Hepatocyte (in vitro differentiated cells): ENCODE measurements around the gene MAS1L.

Experiments used
- EZH2 ChIP-seq: fragments of 200-600 bp; sonication (generic); IDR thresholded peaks from 2 replicates; pipeline ENCODE4 v1.6.1; 2016; ENCODE audit warnings: antibody characterized with exemption, mild to moderate bottlenecking, borderline replicate concordance
- EZH2phosphoT487 ChIP-seq: fragments of 200-600 bp; sonication (generic); IDR thresholded peaks from one replicate; pipeline ENCODE4 v1.6.1; 2018; ENCODE audit warnings: antibody characterized with exemption, mild to moderate bottlenecking, low read depth, moderate library complexity; ENCODE audit not compliant: unreplicated experiment, severe bottlenecking
- TF ChIP-seq, protein P1 (sequence below): fragments of 200-600 bp; sonication (generic); IDR thresholded peaks from 2 replicates; pipeline ENCODE4 v1.5.1; 2016; ENCODE audit warnings: antibody characterized with exemption, mild to moderate bottlenecking; ENCODE audit not compliant: poor library complexity

DNA sequence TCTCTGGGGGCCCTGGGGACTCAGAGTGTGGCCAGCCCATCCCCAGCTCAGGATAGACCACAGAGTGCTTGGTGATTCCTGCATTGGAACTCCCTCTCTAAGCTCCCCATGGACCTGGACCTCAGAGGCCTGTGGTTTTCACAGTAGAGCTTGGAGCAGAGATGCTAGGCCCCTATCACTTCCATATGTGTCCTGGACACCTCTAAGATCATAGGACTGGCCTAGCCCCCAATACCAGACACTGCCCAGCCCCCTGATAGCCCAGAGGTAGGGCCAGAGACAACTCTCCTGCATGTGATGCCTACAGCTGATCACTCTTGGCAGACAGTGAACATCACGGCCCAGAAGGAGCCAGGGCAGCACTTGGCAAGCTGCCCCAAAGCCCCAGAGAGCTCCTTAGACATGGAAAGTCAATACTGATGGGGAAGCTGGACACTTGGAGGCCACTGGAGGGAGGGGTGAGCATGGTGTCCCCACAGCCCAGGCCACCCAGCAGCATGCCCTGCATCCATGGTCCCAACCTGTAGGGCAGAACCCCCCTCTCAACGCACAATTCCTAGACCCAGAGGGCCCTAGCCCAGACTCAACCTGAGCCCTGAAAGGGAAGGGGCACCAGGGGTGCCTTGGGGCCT lies 44.7 kb upstream of the MAS1L start:
- TF ChIP-seq, protein P1, sequence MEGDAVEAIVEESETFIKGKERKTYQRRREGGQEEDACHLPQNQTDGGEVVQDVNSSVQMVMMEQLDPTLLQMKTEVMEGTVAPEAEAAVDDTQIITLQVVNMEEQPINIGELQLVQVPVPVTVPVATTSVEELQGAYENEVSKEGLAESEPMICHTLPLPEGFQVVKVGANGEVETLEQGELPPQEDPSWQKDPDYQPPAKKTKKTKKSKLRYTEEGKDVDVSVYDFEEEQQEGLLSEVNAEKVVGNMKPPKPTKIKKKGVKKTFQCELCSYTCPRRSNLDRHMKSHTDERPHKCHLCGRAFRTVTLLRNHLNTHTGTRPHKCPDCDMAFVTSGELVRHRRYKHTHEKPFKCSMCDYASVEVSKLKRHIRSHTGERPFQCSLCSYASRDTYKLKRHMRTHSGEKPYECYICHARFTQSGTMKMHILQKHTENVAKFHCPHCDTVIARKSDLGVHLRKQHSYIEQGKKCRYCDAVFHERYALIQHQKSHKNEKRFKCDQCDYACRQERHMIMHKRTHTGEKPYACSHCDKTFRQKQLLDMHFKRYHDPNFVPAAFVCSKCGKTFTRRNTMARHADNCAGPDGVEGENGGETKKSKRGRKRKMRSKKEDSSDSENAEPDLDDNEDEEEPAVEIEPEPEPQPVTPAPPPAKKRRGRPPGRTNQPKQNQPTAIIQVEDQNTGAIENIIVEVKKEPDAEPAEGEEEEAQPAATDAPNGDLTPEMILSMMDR, result no peak
- TF ChIP-seq EZH2 (no peak), EZH2phosphoT487 (no peak)
